Fibroblast of skin of left quadriceps (primary cell): ENCODE measurements around the gene CAMK1G.
A peak's percentile ranks its signal among the peaks of the same experiment; 100 is the strongest.

ENCODE experiments used
- DNase-seq, 2 experiments: peaks; one replicate each; pipeline ENCODE4 v3.0.0-alpha.2; 2013; ENCODE audit warnings: low read depth in 2 of 2

Gene CAMK1G

DNA sequence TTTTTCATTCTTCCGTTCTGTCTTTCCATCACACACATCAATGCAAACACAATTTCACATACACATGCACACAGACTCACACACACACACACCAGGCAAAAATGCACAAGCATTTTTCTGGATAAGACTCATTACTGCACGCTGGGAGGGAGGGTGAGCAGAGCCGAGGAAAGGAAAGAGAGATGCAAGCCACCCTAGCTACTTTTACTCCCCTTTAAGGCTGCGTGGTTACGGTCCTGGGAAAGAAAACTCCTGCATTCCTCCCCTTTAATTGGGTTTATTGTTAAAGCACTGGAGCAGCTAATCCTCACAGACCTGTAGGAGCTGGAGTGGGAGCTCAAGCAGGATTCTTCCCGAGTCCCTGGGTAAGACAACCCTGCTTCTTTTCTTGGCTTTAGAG, at the start of gene CAMK1G:
Gene CAMK1G (plus strand): TSS at position 307 of the 400 bp plus-strand sequence. CDS start 11,270 bp downstream, outside the sequence.
- DNase-seq: peak; percentile 54 to 63

DNA sequence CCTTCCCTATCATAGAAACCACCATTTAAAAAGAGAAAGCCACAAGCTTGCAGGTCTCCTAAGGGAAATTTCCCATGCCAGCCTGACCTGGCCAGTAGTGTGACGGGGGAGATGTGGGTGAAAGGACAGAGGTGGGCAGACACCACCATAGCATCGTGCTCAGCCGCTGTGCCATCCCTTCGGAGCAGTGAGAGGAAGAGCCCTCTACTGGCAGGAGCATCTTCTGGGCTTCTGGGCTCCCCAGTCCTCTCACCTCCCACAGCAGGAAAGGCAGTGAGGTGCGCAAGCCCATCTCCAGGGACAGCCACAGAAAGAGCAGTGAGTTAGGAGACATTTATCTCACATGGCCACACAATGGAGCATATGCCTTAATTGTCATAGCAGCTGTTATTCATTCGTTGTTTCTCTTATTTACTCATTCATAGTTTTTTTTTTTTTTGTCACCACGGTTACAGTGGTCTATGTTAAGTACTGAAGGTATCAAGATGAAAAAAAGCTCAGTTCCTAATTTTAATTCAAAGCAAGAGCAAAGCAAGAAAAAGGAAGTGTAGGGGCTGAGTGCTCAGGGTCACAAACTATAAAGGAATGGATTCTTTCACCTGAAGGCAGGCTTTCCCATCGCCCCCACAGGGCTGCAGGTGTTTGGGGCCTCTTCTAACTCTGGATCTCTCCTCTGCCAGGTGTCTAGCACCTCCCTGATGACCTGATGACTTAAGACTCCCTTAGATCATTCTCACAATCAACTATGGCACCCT, 48.8 kb upstream of the CAMK1G start:
- DNase-seq: no peak

DNA sequence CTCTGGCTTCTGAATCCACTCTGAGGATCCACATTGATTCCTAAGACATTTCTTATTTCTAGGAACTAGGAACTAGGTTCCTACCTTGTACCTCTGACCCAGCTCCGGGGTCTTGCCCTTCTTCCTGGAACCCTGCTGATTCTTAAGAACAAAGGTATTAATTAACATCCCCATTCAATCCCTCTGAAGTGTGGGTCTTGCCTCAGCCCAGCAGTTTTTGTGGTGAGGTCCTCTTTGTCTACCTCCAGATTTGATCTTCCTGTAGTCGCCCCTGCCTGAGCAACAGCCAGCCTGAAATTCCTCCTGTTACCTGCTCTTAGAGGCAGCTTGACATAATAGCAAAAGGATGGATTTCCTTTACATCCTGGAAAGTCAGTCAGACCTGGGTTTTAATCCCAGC, 46.7 kb upstream of the CAMK1G start:
- DNase-seq: no peak

DNA sequence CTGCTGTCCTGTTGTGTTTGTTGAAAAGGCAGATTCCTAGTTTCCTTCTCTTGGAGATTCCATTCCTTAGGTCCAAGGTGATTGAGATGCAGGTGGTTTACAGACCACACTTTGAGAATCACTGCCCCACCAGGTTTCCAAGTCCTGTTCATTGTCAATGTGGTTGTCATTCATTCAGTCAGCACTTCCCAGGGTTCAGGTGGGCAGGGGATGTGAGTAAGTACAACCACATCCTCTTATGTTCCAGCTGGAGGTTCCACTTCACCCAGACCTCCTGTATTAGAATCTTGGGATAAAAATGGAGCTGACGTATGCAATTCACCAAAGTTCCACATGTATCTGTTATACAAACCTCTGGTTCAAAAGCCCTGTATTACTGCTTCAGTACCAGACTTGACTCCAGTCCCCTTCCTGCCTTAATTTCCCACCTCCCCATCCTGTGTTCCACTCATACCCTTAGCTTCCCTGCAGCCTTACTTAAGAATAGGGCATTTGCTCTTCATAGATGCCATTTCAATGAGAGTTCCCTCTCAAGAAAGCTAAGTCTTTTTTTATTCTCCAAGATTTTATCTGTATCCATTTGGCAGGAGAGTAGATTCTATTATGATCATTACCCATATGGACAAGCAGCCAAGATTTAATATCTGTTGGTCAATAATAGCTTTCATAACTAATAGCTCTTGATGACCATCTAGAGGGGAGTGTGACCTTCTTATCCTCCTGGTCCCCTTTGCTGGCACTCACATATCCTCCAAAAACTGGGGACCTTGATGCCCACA, 46.0 kb upstream of the CAMK1G start:
- DNase-seq: no peak

DNA sequence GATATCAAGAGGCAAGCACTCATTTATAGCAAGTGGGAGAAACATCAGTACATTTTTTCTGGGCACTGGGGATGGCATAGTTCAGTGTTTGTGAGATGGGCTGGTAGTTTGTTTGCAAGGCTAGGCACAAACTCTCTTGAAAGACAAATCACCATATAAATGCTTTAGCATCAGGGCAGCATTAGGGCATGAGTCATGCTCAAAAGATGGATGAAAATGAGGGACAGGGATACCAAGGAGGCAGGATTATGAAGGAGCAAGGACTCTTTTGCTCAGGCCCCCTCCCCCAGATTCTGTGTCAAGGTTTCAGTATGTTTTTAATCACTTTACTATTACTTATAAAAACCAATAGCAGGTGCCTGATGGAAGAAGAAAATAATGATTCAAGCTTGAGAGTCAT, 43.9 kb upstream of the CAMK1G start:
- no peak for DNase-seq

DNA sequence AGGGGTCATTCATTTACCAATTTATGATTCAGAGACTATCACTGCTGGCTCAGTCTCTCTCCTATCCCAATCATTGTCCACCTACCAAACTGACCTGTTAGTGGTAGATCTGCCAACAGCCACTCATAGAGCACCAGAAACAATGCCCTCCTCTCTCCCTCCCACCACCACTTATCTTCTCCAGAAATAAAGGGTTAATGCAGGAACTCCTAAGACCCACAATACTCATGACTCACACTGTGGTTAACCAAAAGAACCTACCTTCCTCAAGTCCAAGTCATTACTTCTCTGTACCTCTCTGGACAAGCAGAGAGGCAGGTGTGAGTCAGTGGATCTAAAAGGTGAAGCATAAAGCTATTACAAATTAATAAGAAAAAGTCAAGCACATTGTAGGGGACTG, 40.9 kb upstream of the CAMK1G start:
- no peak for DNase-seq

DNA sequence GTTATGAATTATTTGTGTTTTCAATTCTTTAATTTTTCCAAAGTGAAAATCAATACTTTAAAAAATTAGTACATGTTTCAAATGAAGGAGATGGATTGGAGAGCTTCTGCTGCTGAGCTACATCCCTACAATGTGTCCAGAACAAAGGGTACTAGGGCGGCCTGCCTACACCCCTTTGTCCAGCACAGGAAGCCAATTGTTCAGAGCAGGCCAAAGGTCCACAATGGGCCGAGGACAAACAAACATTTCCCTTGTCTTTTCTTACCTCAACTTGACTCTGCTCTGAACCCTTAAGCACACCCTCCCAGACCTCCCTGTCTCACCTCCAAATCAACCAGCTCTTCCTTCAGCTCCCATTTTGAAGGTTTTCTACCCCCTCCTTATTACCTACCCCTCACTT, 39.4 kb upstream of the CAMK1G start:
- no peak for DNase-seq

DNA sequence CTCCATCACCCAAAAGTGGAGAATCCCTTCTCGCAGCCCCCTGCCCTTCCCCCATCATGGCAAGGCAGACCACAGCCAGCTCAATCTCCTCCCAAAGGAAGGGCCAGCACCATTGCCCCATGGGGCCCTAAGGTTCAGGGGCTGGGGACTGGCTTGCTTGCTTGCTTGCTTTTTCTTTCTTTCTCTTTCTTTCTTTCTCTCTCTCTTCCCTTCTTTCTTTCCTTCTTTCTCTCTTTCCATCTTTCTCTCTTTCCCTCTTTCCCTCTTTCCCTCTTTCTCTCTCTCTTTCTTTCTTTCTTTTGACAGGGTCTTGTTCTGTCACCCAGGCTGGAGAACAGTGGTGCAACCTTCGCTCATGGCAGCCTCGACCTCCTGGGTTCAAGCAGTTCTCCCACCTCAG, 38.1 kb upstream of the CAMK1G start:
- no peak for DNase-seq

DNA sequence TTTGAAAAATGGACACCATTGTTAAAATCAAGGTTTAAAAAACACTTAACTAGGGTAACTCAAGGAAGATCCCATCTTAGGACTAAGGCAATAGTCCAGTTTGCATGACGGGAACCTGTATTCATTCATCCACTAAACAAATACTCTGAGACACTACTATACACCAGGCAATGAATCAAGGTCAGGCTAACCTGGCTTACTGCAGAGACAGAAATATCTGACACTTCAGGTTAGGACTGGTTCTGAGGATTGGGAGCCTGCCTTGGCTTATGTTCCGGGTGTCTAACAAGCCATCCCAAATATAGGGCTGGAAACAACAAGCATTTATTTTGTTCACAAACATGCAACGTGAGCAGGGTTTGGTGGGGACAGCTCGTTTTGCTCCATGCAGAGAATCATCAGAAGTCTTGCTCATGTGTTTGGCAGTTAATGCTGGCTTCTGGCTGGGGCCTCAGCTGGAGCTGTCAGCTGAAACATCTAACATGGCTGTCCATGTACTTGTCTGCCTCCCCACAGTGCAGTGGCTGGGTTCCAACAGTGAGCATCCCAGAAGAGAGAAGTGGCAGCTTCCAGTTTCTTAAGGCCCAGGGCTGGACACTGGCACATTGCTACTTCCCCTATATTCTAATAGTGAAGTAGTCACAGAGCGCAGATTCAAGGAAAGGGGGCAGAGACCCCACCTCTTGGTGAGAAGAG, 37.0 kb upstream of the CAMK1G start:
- no peak for DNase-seq

DNA sequence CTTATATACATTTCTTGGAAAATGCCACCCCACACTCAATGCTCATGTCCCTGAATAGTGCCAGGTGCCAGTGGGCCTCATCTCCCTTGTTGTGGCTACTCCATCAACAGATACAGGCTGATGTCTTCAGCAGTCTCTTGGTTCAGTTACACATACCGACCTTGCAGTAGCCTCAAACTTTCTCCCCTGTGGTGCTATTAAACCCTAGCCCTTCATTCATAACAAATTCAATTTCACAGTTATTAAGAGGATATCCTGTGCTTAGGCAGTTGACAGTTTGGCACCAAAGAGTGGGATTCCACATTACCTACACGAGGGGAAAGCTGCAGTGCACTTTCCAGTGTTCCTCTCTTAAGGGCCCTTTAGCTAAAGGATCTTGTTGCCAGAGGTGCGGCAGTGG, 35.9 kb upstream of the CAMK1G start:
- no peak for DNase-seq

DNA sequence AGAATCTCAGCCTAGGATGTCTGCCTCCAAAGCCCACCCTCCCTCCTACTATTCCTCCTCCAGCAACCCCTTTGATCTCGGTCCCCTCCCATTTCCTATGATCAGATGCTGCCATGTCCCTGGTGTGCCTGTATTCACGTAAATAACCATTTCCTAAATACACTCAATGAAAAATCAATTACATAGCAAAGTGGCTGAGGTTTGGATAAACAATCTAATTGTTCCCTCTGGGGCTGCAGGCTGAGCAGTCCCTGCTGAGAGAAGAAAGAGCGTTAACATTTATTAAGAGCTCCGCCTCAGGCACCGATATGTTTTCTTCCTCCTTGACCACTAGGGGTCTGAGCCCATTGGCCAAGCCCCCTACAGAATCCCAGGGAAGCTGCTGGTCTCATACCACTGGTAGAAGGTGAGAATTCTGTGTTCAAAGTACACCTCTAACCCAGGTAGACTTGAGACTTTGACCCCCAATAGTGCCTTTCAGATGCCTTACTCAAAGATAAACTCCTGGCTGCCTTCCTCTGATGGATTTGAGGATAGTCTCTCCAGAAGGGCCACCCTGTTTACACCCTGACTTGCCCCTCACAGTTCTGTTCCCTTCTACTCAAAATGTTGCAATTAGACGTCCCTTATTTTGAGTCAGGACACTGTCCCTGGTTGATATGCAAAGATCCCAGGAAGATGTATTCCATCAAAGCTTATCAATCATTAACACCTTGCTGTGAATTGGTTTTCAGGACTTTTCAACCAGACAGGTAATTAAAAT, 33.9 kb upstream of the CAMK1G start:
- DNase-seq: no peak

DNA sequence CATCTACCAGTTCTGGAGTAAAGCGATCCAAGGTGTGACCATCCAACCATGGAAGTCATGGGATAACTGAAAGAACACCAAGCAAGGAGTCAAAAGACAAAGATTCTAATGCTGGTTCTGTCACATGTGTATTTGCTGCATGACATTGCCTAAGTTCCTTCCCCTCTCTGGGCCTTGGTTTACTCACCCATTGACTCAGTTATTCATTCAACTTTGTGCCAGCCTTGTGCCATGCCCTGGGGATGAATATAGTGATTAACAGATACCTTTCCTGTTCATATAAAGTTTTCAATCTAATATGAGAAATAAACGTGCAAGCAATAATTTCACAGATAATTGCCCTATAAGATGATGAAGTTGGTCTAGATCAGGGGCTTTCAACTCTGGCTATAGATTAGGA, 33.0 kb upstream of the CAMK1G start:
- no peak for DNase-seq

DNA sequence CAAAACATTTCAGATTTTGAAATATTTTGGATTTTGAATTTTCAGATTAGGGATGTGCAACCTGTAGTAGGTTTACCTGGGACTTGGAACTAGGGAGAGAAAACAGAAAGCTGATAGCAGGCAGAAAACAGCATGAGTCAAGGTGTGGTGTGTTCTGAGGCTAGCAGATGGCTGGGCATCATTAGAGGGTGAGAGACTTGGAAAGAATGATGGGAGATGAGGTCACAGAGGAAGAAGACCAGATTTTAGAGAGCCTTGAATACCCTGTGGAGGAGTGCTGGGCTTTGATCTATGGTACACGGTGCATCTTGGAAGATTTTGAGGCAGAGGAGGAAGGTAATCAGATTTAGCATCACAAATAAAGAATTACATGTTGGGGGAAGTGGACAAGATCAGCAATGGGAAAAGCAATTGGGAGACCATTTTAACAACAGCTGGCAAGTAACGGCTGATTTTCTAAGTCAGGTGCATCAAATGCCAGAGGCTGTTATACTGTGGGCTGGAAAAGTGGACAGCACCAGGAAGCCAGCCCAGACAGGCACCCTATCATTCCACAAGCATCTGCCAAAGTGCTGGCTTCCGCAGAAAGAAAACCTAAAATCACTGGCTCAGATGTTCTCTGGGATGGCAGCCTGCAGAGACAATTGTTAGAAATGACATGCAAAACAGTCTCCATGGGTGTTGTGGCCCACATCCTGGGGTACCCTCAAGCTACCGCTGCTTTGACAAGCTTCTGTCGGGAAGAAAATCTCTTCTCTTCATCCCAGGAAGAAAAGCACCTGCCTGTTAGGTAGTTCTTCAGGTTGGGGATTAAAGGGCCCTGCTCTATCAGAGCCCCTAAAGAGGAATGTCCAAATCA, 30.9 kb upstream of the CAMK1G start:
- DNase-seq: no peak

DNA sequence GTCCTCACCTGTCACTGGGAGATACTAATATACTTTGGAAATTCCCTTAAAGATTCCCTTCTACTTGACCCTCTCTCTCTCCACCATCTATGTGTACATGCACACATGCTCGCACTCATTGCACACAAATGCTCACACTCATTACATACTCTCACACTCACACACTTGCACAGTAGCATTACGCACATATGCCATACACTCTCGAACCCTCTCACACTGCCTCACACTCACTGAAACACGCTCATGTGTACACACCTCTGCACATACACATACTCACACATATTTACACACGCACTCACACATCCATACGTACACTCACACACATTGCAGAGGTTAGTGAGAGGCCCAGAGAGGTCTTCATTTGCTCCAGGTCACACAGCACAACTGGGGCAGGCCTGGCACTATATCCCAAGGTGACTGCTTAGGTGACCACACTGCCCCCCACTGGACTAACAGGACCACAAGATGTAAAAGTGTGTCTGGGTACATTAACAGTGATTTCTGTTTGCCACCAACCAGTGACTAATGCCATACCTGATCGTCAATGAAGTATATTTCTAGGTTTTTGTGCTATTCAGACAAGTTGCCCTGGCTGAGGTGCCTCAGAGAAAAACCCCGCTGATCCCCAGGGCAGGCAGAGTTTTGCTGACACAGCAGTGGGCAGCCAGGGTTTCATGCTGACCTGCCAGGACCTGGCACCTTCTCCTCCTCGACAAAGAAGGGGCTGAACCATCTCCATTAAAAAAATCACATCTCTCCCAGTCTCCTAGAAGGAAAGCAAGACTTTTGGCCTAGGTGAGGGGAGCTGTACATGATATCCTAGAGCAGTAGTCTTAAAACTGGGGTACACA, 28.5 kb upstream of the CAMK1G start:
- no peak for DNase-seq

DNA sequence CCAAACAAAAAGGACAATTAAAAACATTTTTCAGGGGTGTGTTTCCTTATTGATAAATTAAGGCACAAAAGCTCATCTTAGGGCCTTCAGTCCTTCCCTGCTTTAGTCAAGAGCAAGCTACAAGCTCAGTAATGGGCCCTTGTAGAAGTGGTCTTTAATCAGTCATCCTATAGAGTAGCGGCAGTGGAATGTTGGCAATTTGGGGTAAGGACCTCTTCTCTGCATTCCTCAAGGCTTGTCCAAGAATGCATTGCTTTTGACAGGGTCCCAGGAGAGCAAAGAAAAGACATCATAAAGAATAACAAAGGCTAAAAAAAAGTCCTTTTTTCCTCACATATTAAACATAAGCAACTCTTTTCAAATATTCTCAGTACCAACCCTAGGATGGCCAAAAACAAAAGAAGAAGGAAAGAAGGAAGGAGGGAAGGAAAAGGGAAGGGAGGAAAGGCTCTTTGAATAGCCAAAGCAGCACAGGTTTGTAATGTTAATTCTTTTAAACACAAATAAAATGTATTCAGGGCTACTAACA, 27.3 kb upstream of the CAMK1G start:
- peak in 1 of 2 experiments; percentile 10 for DNase-seq

DNA sequence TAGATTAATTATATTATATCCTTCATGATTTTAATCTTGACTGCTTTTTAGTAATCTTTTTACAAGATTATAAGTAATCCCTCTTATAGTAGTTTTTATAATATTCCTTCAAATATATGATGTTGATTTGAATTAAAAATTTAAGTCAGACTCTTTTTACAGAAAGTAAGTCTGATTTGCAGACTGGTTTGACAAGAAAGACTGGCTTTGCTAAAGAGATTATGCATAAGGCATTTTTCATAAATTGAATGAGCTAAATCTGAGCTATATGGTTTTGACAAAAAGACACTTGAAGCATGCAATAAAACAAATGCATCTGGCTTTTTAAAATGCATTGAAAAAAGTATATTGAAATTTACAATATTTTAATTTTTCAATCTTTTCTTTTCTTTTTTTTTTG, 26.3 kb upstream of the CAMK1G start:
- DNase-seq: no peak

DNA sequence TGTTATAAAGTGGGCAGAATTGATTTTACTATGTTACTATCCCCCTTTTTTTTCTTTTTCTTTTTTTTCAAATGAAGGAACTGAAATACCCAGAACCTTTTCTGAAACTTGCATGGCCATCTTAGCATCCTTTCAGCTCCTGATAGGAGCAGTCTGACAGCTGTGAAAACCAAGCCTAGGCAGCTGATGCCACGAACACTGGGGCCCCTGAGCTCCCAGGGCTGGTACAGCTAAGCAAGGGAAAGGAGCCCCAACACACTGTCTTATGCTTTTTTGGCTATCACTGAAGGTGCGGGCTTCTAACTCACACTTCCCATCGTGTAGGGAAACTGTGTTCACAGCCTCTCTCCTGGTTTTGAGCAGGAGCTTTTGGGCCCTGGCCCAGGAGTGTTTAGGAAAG, 23.0 kb upstream of the CAMK1G start:
- DNase-seq: no peak

DNA sequence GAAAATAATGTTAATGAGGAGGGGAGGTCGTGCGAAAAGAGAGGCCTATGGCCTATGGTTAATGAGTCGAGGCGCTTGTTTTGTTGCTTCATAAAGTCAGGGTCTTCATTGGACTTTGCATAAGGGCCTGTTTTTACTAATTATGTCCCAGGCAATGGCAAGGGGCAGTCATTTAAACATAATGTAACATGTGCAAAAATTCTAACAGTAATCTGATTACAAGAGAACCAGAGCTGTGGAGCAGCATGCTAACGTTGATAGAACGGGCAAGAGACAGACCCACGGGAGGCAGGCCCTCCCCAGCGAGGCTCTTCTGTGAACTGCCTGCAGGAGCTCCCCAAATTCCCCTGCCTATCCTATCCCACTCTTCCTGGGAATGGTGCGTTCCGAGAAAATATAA, 22.6 kb upstream of the CAMK1G start:
- no peak for DNase-seq

DNA sequence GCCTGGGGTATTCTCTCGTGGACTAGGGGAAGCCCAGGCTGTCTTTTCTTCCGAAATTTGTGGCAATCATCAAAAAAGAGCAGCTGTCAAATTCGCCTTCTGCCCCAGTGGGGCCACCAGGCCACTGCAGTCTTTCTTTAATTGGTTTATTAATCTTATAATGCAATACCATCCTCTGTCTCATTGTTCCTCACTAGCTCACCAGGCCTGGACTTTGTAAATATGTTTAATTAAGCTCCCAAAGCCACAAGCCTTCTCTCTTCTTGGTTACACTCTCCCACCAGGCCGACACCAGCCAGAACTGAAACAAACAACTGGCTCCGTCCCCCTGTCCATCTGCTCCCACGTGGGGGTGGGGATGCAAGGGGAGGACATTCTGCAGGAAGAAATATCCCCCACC, 22.0 kb upstream of the CAMK1G start:
- DNase-seq: no peak

DNA sequence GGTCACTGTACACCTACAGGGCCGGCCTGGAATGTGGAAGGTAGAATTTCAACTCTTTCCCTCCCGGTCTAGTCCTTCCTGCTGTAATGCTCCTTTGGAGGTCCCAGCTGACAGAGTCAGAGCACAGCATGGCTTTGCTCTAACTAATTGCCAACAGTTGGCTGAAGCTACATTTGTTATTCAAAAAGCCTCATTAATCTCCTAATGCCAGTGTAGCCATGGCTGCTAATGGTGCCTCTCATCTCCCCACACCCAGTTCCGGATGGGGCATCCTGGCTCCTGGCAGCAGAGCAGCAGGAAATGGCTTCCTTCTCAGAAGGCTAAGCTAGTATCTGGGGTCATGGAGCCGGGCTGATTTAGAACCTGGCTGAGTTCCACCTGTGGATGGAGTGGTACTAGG, 18.7 kb upstream of the CAMK1G start:
- DNase-seq: no peak
